PC-3 (cell line): Measurements from ENCODE around the gene WDR93. TPM values are rescaled to one million over a fixed set of nuclear protein-coding genes. Genes with fewer than 3 reads are reported as not detected.

Source experiments
- ATAC-seq: fragments of 200-7000 bp; cut with Tn5 transposase; 2 replicates; pipeline ENCODE4 v1.9.1; 2020; ENCODE audit warnings: mild to moderate bottlenecking, moderate library complexity
- BruUV-seq: library from RNA; stranded (reverse); fragments of 400-500 nt; replicated peaks from 2 replicates; lab custom pipeline; 2021; lab: Mats Ljungman, UMichigan
- CTCF ChIA-PET: fragments of 300-600 bp; sonication (Branson Sonifier 250); formaldehyde crosslinking; loops from one replicate; lab custom pipeline; 2022; ENCODE audit warnings: antibody characterized with exemption; lab: Charles Lee
- POLR2A ChIA-PET: fragments of 300-600 bp; sonication (Branson Sonifier 250); formaldehyde crosslinking; loops from one replicate; lab custom pipeline; 2022; ENCODE audit warnings: antibody characterized with exemption; ENCODE audit not compliant: unreplicated experiment; lab: Charles Lee
- DNase-seq: peaks from one replicate; pipeline ENCODE4 v3.0.0-alpha.2; 2015
- H2AFZ ChIP-seq: fragments of 300-600 bp; sonication (generic); 2 replicates; pipeline ENCODE4 v1.6.0; 2016; ENCODE audit warnings: antibody characterized with exemption, low read length
- H3F3A ChIP-seq: fragments of 300-600 bp; sonication (generic); one replicate; pipeline ENCODE4 v1.6.0; 2017; ENCODE audit warnings: antibody characterized with exemption, low read length, control low read depth, mild to moderate bottlenecking; ENCODE audit not compliant: unreplicated experiment
- H3K27ac ChIP-seq: fragments of 300-600 bp; sonication (generic); 2 replicates; pipeline ENCODE4 v1.5.1; 2016; ENCODE audit warnings: mild to moderate bottlenecking, low read length
- H3K27me3 ChIP-seq: fragments of 300-600 bp; sonication (generic); 2 replicates; pipeline ENCODE4 v1.6.1; 2016; ENCODE audit warnings: low read length, mixed read lengths
- H3K36me3 ChIP-seq: fragments of 300-600 bp; sonication (generic); 2 replicates; pipeline ENCODE4 v1.6.1; 2016; ENCODE audit warnings: low read depth, mixed run types, low read length, mixed read lengths
- H3K4me1 ChIP-seq: fragments of 300-600 bp; sonication (generic); 2 replicates; pipeline ENCODE4 v1.5.1; 2016; ENCODE audit warnings: low read length; ENCODE audit not compliant: insufficient read depth
- H3K4me2 ChIP-seq: fragments of 300-600 bp; sonication (generic); 2 replicates; pipeline ENCODE4 v1.6.0; 2016; ENCODE audit warnings: low read length
- H3K4me3 ChIP-seq: fragments of 300-600 bp; sonication (generic); 2 replicates; pipeline ENCODE4 v1.5.1; 2016; ENCODE audit warnings: mild to moderate bottlenecking, low read length, mixed read lengths
- H3K79me2 ChIP-seq: fragments of 300-600 bp; sonication (generic); 2 replicates; pipeline ENCODE4 v1.6.1; 2017; ENCODE audit warnings: low read length, mixed read lengths
- H3K9ac ChIP-seq: fragments of 300-600 bp; sonication (generic); 2 replicates; pipeline ENCODE4 v1.6.0; 2016; ENCODE audit warnings: mild to moderate bottlenecking, low read length
- H3K9me2 ChIP-seq: fragments of 300-600 bp; sonication (generic); replicated peaks from 2 replicates; pipeline ENCODE4 v1.6.1; 2016; ENCODE audit warnings: mixed run types, low read length, mixed read lengths
- H3K9me3 ChIP-seq: fragments of 300-600 bp; sonication (generic); 2 replicates; pipeline ENCODE4 v1.6.1; 2016; ENCODE audit warnings: low read length, mixed read lengths
- H4K20me1 ChIP-seq: fragments of 300-600 bp; sonication (generic); 2 replicates; pipeline ENCODE4 v1.6.1; 2016; ENCODE audit warnings: low read length, mixed read lengths
- EZH2 ChIP-seq: fragments of 300-600 bp; sonication (generic); IDR thresholded peaks from one replicate; pipeline ENCODE4 v1.6.1; 2017; ENCODE audit warnings: antibody characterized with exemption, mild to moderate bottlenecking, low read length; ENCODE audit not compliant: unreplicated experiment
- EZH2phosphoT487 ChIP-seq: fragments of 300-600 bp; sonication (generic); IDR thresholded peaks from 2 replicates; pipeline ENCODE4 v1.6.1; 2018; ENCODE audit warnings: mild to moderate bottlenecking, antibody characterized with exemption, low read length, borderline replicate concordance
- intact Hi-C: fragments of 100-400 bp; cut with micrococcal nuclease; formaldehyde crosslinking; loops from 2 replicates; pipeline ENCODE4 v1.9.0; 2023
- total RNA-seq: library from RNA; depleted of rRNA; stranded (reverse); fragments of >200 nt; gene quantifications from 2 replicates; pipeline ENCODE4 v1.2.3, GENCODE V29; 2014
- TF ChIP-seq, protein P1 (sequence below): fragments of 300-600 bp; sonication (generic); conservative IDR thresholded peaks from 2 replicates; pipeline ENCODE4 v1.5.1; 2017; ENCODE audit warnings: antibody characterized with exemption, low read depth, mild to moderate bottlenecking, low read length

Gene WDR93
- total RNA-seq, 1 experiment from 2014 or later, result 0.22 TPM

- no peak overlapping the region for H3K27ac ChIP-seq
- intact Hi-C loops, result no loop called here
- POLR2A ChIA-PET, result no interaction called here
- H3K4me2 ChIP-seq, result no peak overlapping the region
- DNase-seq, result no peak
- H3K9ac ChIP-seq, result no peak overlapping the region
- no peaks in the 10 kb centered on the region for H3K9me3 ChIP-seq
- no peak for ATAC-seq
- no peaks in the 10 kb centered on the region for H3F3A ChIP-seq
- H3K4me1 ChIP-seq, result no peaks in the 10 kb centered on the region
- no peak overlapping the region for H2AFZ ChIP-seq
- no peaks in the 10 kb centered on the region for H3K27me3 ChIP-seq
- H3K36me3 ChIP-seq, result no peaks in the 10 kb centered on the region
- H3K4me3 ChIP-seq, result no peak overlapping the region
- no peaks in the 10 kb centered on the region for H3K9me2 ChIP-seq
- no TSS peak for BruUV-seq
- CTCF ChIA-PET, result no interaction called here
- H4K20me1 ChIP-seq, result no peaks in the 10 kb centered on the region
- no peaks in the 10 kb centered on the region for H3K79me2 ChIP-seq
- TF ChIP-seq EZH2phosphoT487 (no peak), EZH2 (no peak)
- TF ChIP-seq, protein P1, sequence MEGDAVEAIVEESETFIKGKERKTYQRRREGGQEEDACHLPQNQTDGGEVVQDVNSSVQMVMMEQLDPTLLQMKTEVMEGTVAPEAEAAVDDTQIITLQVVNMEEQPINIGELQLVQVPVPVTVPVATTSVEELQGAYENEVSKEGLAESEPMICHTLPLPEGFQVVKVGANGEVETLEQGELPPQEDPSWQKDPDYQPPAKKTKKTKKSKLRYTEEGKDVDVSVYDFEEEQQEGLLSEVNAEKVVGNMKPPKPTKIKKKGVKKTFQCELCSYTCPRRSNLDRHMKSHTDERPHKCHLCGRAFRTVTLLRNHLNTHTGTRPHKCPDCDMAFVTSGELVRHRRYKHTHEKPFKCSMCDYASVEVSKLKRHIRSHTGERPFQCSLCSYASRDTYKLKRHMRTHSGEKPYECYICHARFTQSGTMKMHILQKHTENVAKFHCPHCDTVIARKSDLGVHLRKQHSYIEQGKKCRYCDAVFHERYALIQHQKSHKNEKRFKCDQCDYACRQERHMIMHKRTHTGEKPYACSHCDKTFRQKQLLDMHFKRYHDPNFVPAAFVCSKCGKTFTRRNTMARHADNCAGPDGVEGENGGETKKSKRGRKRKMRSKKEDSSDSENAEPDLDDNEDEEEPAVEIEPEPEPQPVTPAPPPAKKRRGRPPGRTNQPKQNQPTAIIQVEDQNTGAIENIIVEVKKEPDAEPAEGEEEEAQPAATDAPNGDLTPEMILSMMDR, result no peak
Observed at GRCh38 chr15:89723031-89723430, 32.4 kb downstream of the WDR93 start.

- no peak overlapping the region for H3K27ac ChIP-seq
- ChIA-PET CTCF (no interaction called here), POLR2A (no interaction called here)
- no peaks in the 10 kb centered on the region for H3K36me3 ChIP-seq
- H3K4me3 ChIP-seq, result no peak overlapping the region
- ATAC-seq (no peak), DNase-seq (no peak)
- H3K4me1 ChIP-seq, result no peaks in the 10 kb centered on the region
- no peaks in the 10 kb centered on the region for H3K79me2 ChIP-seq
- no peak overlapping the region for H2AFZ ChIP-seq
- no peaks in the 10 kb centered on the region for H4K20me1 ChIP-seq
- H3K4me2 ChIP-seq, result no peak overlapping the region
- no peak overlapping the region for H3K9ac ChIP-seq
- H3F3A ChIP-seq, result no peaks in the 10 kb centered on the region
- H3K9me3 ChIP-seq, result no peaks in the 10 kb centered on the region
- TF ChIP-seq, protein P1, result no peak
- no peak for TF ChIP-seq EZH2phosphoT487
- no peak for TF ChIP-seq EZH2
- H3K9me2 ChIP-seq, result no peaks in the 10 kb centered on the region
- intact Hi-C loops, result no loop called here
- BruUV-seq, result no TSS peak
- H3K27me3 ChIP-seq, result no peaks in the 10 kb centered on the region
Observed at GRCh38 chr15:89724621-89725020, 34.0 kb downstream of the WDR93 start.

DNA sequence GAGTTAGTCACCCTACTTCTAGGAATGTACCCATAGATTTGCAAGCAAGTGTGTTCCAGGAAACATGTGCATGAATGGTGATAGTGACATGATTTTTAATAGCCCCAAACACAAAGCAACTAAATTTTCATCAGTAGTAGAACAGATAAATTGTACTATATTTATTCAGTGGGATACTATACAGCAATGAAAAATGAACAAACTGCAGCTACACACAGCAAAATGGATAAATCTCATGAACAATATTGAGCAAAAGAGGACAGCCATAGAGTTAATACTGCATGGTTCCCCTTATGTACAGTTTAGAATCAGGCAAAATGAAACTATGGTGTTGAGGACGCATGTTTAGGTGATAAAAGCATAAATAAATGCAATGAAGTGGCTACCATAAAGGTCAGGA lies 34.5 kb downstream of the WDR93 start:
- Histone ChIP-seq H3F3A (no peaks in the 10 kb centered on the region), H3K9me2 (no peaks in the 10 kb centered on the region), H4K20me1 (no peaks in the 10 kb centered on the region), H3K4me2 (no peak overlapping the region), H3K27ac (no peak overlapping the region), H3K27me3 (no peaks in the 10 kb centered on the region), H3K4me1 (no peaks in the 10 kb centered on the region), H3K9me3 (no peaks in the 10 kb centered on the region), H3K36me3 (no peaks in the 10 kb centered on the region), H3K4me3 (no peak overlapping the region), H3K9ac (no peak overlapping the region), H3K79me2 (no peaks in the 10 kb centered on the region), H2AFZ (no peak overlapping the region)
- ChIA-PET CTCF (no interaction called here), POLR2A (no interaction called here)
- BruUV-seq, result no TSS peak
- TF ChIP-seq EZH2 (no peak), EZH2phosphoT487 (no peak)
- TF ChIP-seq, protein P1, result no peak
- DNase-seq (no peak), ATAC-seq (no peak)
- intact Hi-C loops, result no loop called here
